Natural killer cell treated with Interleukin-12 subunit alpha and Interleukin-12 subunit beta and Interleukin-15 and Interleukin-18, amount 100 ng/mL, for 72 hours (primary cell): ENCODE data around the gene PEMT. TPM values are rescaled to one million over a fixed set of nuclear protein-coding genes. Genes with fewer than 3 reads are reported as not detected.
"Not testable (repeated sequence)": the region's sequence is repeated elsewhere in the genome, so short reads cannot be mapped to it uniquely, and the experiment has no call there.

Source experiments
- ATAC-seq, 2 donors: fragments of 150-1000 bp; cut with Tn5 transposase in 1 of 2; sonication (Bioruptor Pico), chemical (Tn5 transposase) in 1 of 2; 2 replicates each; pipeline ENCODE4 v1.10.0; 2021
- DNase-seq: peaks from one replicate; pipeline ENCODE4 v3.0.0; 2022; ENCODE audit warnings: low spot score
- H3K27ac Mint-ChIP-seq, 2 donors: 1 replicate in 1 of 2; 2 replicates in 1 of 2; pipeline ENCODE4 v1.8.0; 2022; ENCODE audit warnings: mixed read lengths in 2 of 2, mild to moderate bottlenecking in 1 of 2, moderate library complexity in 1 of 2
- H3K27me3 Mint-ChIP-seq, 2 donors: 1 replicate in 1 of 2; 2 replicates in 1 of 2; pipeline ENCODE4 v1.8.0; 2022; ENCODE audit warnings: mixed read lengths in 2 of 2
- H3K36me3 Mint-ChIP-seq: one replicate; pipeline ENCODE4 v1.8.0; 2022; ENCODE audit warnings: mixed read lengths
- H3K4me1 Mint-ChIP-seq, 2 donors: 1 replicate in 1 of 2; 2 replicates in 1 of 2; pipeline ENCODE4 v1.8.0; 2022; ENCODE audit warnings: low read depth in 2 of 2, mixed read lengths in 2 of 2, mild to moderate bottlenecking in 1 of 2
- H3K4me3 Mint-ChIP-seq: one replicate; pipeline ENCODE4 v1.8.0; 2022; ENCODE audit warnings: mixed read lengths
- H3K9me3 Mint-ChIP-seq: 2 replicates; pipeline ENCODE4 v1.8.0; 2022; ENCODE audit warnings: mixed read lengths
- total RNA-seq, 2 donors: library from RNA; stranded (reverse); gene quantifications; one replicate each; pipeline ENCODE4 v1.2.3, GENCODE V29; 2022

The PEMT gene
- total RNA-seq, 2 donors from 2014 or later: 22.9 to 35.3 TPM

- peaks cover 10 to 12% of the 10 kb centered on the region in 2 donors for H3K4me1 Mint-ChIP-seq
- no peaks in the 10 kb centered on the region for H3K9me3 Mint-ChIP-seq
- ATAC-seq (no peak), DNase-seq (peak; percentile 38)
- no peak overlapping the region for H3K27ac Mint-ChIP-seq
- H3K27me3 Mint-ChIP-seq: peaks cover 3 to 7% of the 10 kb centered on the region in 2 donors
- no peaks in the 10 kb centered on the region for H3K36me3 Mint-ChIP-seq
- H3K4me3 Mint-ChIP-seq: peak overlapping the region; percentile 88
Observed at GRCh38 chr17:17494870-17495535, 96.5 kb downstream of the PEMT start.

DNA sequence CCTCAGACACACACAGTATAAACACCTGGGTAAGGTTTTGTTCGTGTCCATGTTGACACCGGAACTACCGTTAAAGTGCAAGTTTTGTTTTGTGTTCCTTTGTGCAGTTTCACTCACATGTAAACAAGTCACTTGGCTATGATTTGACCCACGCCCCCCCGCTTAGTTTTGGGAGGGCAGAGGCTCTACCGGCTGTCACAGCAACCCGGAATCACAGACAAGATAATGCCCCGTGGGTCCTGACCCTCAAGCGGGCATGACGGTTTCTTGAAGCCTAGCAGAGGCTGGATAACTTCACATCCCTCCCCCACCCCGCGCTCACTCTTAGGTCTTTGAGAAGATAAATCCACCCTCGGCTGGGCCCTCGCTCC lies 97.0 kb downstream of the PEMT start:
- no peaks in the 10 kb centered on the region for H3K9me3 Mint-ChIP-seq
- H3K27ac Mint-ChIP-seq: no peak overlapping the region
- no peak for ATAC-seq
- H3K4me3 Mint-ChIP-seq: no peak overlapping the region
- DNase-seq: peak; percentile 44
- no peaks in the 10 kb centered on the region for H3K36me3 Mint-ChIP-seq
- peaks cover 10 to 12% of the 10 kb centered on the region in 2 donors for H3K4me1 Mint-ChIP-seq
- peaks cover 3 to 7% of the 10 kb centered on the region in 2 donors for H3K27me3 Mint-ChIP-seq

DNA sequence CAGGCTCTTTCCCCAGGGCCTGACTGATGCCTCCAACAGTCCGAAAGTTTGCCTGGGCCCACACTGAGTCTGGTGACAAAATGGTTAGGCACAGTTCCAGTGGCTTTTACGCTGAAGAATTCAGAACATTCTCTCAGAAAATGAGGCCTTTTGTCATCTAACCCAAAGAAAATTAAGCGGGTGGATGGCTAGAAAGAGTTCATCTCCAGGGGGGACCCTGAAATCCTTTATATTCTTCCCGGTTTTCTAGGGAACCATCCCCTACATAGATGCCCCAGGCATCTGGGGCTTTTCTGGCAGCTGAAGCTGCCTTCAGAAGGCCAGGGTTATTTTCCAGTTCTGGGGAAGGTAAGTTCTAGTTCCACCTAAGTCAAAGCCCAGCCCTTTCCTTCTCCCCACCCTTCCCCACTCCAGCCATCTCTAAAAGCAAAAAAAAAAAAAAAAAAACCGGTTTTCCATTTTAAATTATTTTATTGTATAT lies 97.5 kb downstream of the PEMT start:
- no peaks in the 10 kb centered on the region for H3K36me3 Mint-ChIP-seq
- no peaks in the 10 kb centered on the region for H3K9me3 Mint-ChIP-seq
- DNase-seq (no peak), ATAC-seq (no peak)
- H3K4me3 Mint-ChIP-seq: no peak overlapping the region
- peaks cover 10 to 12% of the 10 kb centered on the region in 2 donors for H3K4me1 Mint-ChIP-seq
- peaks cover 3 to 7% of the 10 kb centered on the region in 2 donors for H3K27me3 Mint-ChIP-seq
- H3K27ac Mint-ChIP-seq: no peak overlapping the region

DNA sequence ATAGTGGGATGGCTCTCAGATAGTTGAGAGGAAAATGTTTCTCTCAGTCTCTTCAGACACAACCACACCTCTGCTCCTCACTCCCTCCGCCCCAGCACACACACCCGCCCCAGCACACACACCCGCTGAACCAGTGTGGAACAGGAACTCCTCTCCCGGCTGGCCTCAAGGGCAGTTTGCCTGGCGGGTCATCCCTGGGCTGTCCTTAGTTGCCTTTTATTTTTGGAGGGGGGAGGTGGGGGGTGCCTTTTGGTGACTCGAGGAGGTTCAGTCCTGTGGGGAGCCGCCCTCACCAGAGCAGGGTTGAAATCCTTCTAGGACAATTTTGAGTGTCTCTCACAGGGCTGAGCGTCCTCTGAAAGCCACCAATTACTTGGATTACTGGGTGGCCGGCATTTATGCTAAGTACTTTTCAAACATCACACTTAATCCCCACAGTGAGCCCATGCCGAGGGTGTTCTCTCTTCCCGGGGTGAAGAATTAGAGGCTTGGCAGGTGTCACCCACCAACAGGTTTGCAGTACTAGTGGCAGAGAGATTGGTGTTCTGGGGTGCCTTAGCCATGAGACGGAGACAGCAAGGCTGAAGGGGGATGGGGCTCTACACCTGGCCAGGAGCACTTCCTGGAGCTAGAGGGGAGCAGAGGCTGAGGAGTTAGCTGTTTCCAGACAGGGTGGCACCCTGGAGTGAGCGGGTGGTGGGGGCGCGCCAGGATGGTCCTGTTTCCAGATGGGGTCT lies 98.1 kb downstream of the PEMT start:
- Mint-ChIP-seq H3K9me3 (no peaks in the 10 kb centered on the region), H3K36me3 (no peaks in the 10 kb centered on the region), H3K4me1 (peaks cover 12% of the 10 kb centered on the region in 2 donors), H3K27me3 (peaks cover 3 to 7% of the 10 kb centered on the region in 2 donors), H3K27ac (no peak overlapping the region), H3K4me3 (no peak overlapping the region)
- ATAC-seq (no peak), DNase-seq (no peak)

DNA sequence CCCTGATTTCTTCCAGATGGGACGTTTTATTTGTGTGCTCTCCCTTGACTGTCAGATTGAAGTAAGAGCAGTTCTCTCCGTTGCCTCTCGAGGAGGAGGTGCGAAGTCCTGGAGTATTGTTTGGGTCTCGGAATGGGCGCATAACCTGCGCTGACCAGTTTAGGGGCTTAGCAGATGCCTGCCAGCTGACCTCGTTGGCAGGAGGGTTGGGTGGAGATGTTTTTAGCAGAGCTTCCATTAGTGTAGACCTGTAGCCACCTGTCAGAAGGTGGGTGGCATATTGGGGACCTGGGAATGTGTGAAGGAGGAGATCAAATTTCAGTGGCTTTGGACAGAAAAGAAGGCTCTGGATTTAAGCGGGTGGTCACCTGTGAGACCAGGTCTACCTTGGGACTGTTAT lies 98.9 kb downstream of the PEMT start:
- no peak overlapping the region for H3K27ac Mint-ChIP-seq
- no peak overlapping the region for H3K4me3 Mint-ChIP-seq
- H3K4me1 Mint-ChIP-seq: peaks cover 12 to 18% of the 10 kb centered on the region in 2 donors
- no peaks in the 10 kb centered on the region for H3K9me3 Mint-ChIP-seq
- DNase-seq: no peak
- H3K27me3 Mint-ChIP-seq: peaks cover 3 to 7% of the 10 kb centered on the region in 2 donors
- H3K36me3 Mint-ChIP-seq: peaks cover 6% of the 10 kb centered on the region
- ATAC-seq: no peak

DNA sequence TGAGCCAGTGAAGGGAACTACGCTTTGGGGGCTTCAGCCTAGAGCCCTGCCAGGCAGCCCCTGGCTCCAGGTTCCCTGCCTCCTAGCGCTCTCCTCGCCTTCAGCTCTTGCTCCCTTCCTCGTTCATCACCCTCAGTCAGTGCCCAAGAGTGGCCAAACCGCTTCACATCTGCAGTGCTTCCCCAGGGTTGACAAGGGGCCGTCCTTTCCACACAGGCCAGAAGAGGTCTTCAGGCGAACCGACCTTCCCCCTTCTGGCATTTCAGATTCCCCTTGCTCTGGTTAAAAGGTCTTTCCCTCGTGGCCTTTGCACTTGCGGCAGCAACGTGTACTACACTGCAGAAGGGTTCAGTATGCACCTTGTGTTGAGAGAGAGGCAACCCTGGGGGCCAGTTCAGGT lies 99.4 kb downstream of the PEMT start:
- Mint-ChIP-seq H3K36me3 (peaks cover 6% of the 10 kb centered on the region), H3K4me3 (no peak overlapping the region), H3K27ac (no peak overlapping the region), H3K4me1 (peaks cover 8 to 21% of the 10 kb centered on the region in 2 donors), H3K9me3 (no peaks in the 10 kb centered on the region), H3K27me3 (peaks cover 3 to 7% of the 10 kb centered on the region in 2 donors)
- ATAC-seq (no peak), DNase-seq (peak; percentile 53)

- Mint-ChIP-seq H3K27me3 (peaks cover 3 to 7% of the 10 kb centered on the region in 2 donors), H3K4me3 (no peak overlapping the region), H3K9me3 (no peaks in the 10 kb centered on the region), H3K27ac (no peak overlapping the region), H3K36me3 (peaks cover 6% of the 10 kb centered on the region), H3K4me1 (peaks cover 8 to 24% of the 10 kb centered on the region in 2 donors)
- ATAC-seq: no peak
- DNase-seq: peak; percentile 25
Observed at GRCh38 chr17:17491546-17491988, 99.9 kb downstream of the PEMT start.

DNA sequence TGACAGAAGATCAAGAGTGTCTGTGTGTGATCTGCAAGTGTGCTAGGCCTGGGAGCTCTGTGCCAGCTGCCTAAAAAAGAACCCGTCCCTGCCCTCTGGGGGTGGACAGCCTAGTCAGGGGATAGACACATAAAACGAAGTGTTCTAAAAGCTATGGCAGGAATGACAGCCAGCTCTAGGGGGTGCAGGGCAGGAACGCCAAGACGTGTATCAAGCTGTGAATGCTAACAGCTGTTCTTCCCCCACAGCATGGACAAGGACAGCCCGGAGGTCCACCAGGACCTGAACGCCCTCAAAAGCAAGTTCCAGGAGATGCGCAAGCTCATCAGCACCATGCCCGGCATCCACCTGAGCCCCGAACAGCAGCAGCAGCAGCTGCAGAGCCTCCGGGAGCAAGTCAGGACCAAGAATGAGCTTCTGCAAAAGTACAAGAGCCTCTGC lies 100.5 kb downstream of the PEMT start:
- peaks cover 8 to 24% of the 10 kb centered on the region in 2 donors for H3K4me1 Mint-ChIP-seq
- peaks cover 6% of the 10 kb centered on the region for H3K36me3 Mint-ChIP-seq
- H3K27ac Mint-ChIP-seq: no peak overlapping the region
- peaks cover 3 to 7% of the 10 kb centered on the region in 2 donors for H3K27me3 Mint-ChIP-seq
- H3K9me3 Mint-ChIP-seq: no peaks in the 10 kb centered on the region
- no peak for ATAC-seq
- no peak overlapping the region for H3K4me3 Mint-ChIP-seq
- peak; percentile 56 for DNase-seq

DNA sequence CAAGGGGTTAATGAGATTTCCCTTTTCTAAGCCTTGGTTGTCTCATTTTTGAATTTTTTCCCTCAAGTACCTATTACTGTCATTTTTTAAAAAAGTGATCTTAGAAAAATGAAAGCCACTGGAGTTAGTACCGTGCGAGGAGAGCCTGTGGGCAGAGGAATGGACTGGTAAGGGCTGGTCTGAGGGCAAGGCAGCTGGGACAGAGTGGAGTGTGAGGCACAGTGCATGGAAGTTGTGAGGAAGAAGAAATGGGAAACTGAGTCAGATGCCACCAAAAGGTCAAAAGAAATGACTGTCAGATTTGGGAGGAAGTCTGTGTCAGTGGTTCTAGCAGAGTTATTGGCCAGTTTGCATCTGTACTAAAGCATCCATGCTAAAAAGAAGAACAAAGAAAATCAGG lies 103.5 kb downstream of the PEMT start:
- no peaks in the 10 kb centered on the region for H3K27me3 Mint-ChIP-seq
- H3K4me1 Mint-ChIP-seq: peaks cover 8 to 25% of the 10 kb centered on the region in 2 donors
- ATAC-seq (no peak), DNase-seq (no peak)
- no peaks in the 10 kb centered on the region for H3K9me3 Mint-ChIP-seq
- peaks cover 6% of the 10 kb centered on the region for H3K36me3 Mint-ChIP-seq
- peak overlapping the region in 1 of 2 donors; percentile 92 for H3K27ac Mint-ChIP-seq
- no peak overlapping the region for H3K4me3 Mint-ChIP-seq

- H3K27ac Mint-ChIP-seq, H3K27me3 Mint-ChIP-seq, H3K9me3 Mint-ChIP-seq, H3K36me3 Mint-ChIP-seq, ATAC-seq, H3K4me3 Mint-ChIP-seq: not testable (repeated sequence)
- peaks cover 11 to 32% of the 10 kb centered on the region in 2 donors for H3K4me1 Mint-ChIP-seq
- peak; percentile 58 for DNase-seq
Observed at GRCh38 chr17:17486416-17486815, 105.1 kb downstream of the PEMT start.

GRCh38 chr17:17485420-17485819 lies 106.1 kb downstream of the PEMT start:
- peak overlapping the region in 1 of 2 donors; percentile 29 for H3K27ac Mint-ChIP-seq
- peaks cover 6% of the 10 kb centered on the region for H3K36me3 Mint-ChIP-seq
- no peak for DNase-seq
- H3K27me3 Mint-ChIP-seq: no peaks in the 10 kb centered on the region
- no peak overlapping the region for H3K4me3 Mint-ChIP-seq
- no peaks in the 10 kb centered on the region for H3K9me3 Mint-ChIP-seq
- no peak for ATAC-seq
- H3K4me1 Mint-ChIP-seq: peaks cover 18 to 37% of the 10 kb centered on the region in 2 donors

GRCh38 chr17:17484451-17484899 lies 107.0 kb downstream of the PEMT start:
- ATAC-seq (peak; percentile 75 to 91), DNase-seq (no peak)
- Mint-ChIP-seq H3K27me3 (no peaks in the 10 kb centered on the region), H3K27ac (no peak overlapping the region), H3K36me3 (peaks cover 6% of the 10 kb centered on the region), H3K4me1 (peaks cover 21 to 38% of the 10 kb centered on the region in 2 donors), H3K4me3 (no peak overlapping the region), H3K9me3 (no peaks in the 10 kb centered on the region)

GRCh38 chr17:17481860-17482259 lies 109.6 kb downstream of the PEMT start:
- Mint-ChIP-seq H3K4me3 (no peak overlapping the region), H3K27me3 (no peaks in the 10 kb centered on the region), H3K27ac (no peak overlapping the region), H3K36me3 (no peaks in the 10 kb centered on the region), H3K4me1 (peaks cover 28 to 39% of the 10 kb centered on the region in 2 donors), H3K9me3 (no peaks in the 10 kb centered on the region)
- DNase-seq (no peak), ATAC-seq (no peak)

DNA sequence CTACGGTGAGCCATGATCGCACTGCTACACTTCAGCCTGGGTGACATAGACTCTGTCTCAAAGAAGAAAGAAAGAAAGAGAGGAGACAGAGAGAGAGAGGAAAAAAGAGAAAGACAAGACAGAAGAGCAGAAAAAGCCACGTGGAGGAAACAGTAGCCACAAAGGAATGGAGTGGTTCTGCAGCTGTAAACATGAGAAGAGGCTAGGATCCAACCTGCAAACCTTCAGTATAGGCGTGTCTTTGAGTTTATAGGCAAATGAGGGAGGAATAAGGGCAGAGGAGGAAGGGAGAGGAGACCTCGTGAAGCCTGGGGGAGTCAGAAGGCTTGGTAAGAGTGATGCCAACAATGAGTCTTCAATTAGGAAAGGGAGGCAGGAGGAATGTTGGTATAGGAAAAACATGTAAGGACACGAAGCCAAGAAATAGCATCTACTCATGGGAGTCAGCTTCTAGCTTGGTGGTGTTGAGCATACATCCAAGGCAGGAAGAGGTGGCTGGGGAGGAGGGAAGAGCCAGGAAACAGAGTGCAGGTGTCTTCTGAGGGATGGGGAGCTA lies 110.8 kb downstream of the PEMT start:
- peak overlapping the region in 1 of 2 donors; percentile 36 for H3K27ac Mint-ChIP-seq
- peaks cover 32 to 43% of the 10 kb centered on the region in 2 donors for H3K4me1 Mint-ChIP-seq
- no peaks in the 10 kb centered on the region for H3K9me3 Mint-ChIP-seq
- DNase-seq: no peak
- H3K4me3 Mint-ChIP-seq: no peak overlapping the region
- no peaks in the 10 kb centered on the region for H3K27me3 Mint-ChIP-seq
- ATAC-seq: no peak
- H3K36me3 Mint-ChIP-seq: no peaks in the 10 kb centered on the region
